ENCODE measurements around the gene CMAS. TPM values are rescaled to one million over a fixed set of nuclear protein-coding genes. Genes with fewer than 3 reads are reported as not detected.

The CMAS gene
- total RNA-seq, 1 experiment from 2014 or later, result 27.2 TPM

DNA sequence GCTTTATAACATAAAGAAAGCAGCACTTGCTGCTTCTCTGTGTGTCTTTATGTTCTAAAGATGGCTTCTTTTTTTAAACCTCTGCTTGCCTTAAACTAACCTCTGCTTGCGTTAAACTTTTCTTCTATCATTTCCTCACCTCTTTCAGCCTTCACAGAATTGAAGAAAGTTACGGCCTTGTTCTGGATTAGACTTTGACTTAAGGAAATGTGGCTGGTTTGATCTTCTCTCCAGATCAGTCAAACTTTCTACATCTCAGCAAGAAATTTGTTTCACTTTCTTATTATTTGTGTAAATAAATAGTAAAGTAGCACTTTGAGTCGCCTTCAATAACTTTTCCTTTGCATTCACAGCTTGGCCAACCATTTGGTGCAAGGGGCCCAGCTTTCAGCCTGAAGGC is 64.2 kb downstream of the CMAS start:
- DNase-seq (ENCODE audit: low spot score), result no peak

Other genes starting within 250 kb of the CMAS start
- gene ABCC9, start 104.8 kb upstream of the CMAS start, total RNA-seq (2014; rRNA removed; shearing (Covaris generic)), result not detected in 2 replicates